HG03095 (cell line): Measurements from ENCODE around the gene ADD1.

ENCODE experiments used
- ATAC-seq: cut with Tn5 transposase; IDR thresholded peaks from one replicate; pipeline ENCODE4 v1.9.1; 2021; ENCODE audit warnings: moderate library complexity; ENCODE audit not compliant: unreplicated experiment

Gene ADD1

DNA sequence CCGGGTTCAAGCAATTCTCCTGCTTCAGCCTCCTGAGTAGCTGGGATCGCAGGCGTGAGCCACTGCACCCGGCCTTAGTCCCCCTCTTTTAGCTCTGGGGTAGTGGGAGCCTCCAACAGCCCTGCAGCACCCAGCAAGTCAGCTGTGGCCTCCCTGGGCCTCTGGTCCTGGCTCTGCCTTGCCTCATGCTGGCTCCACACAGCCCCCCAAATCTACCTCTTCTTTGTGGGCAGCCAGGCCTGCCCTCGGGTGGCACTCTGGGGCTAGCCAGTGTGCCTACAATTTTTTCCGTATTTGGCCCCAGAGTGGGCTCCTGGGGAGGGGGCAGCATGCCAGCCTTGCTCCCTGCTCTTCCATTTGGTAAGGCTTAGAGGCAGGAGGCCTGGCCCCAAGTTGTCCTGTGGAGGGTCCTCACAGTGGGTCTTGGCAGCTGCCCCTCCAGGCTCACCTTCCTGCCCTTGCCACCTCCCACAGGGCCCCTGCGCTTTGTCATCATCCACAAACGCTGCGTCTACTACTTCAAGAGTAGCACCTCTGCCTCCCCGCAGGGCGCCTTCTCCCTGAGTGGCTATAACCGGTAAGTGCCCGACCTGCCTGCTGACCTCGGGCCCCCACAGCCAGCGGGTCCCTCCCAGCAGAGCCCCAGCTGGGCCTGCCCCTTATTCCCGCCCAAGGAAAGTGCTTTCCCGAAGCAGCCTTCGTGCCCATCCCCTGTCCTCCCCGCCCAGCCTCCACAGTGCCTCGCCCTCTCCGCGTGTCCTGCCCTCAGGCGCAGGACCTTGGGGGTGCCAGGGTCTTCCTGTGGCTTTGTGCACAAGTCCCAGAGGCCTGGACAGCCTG is 21.0 kb upstream of the ADD1 start:
- no peak for ATAC-seq

DNA sequence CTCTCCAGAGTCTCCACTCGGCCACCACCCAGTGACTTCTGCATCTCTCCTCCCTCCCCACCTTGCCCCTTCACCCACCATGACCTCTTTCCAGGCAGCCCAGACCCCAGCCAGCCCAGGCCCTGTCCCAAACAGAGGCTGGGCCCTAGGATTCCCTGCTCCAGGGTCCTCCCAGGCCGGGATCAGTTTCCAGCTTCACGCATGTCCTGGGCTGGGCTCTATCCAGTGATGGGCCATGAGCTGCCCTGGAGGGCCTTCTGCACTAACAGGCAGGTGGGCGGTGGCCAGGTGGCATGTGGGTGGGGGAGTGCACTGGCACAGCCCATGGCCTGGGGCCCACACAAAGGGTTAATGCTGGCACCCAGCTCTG is 20.4 kb upstream of the ADD1 start:
- no peak for ATAC-seq

DNA sequence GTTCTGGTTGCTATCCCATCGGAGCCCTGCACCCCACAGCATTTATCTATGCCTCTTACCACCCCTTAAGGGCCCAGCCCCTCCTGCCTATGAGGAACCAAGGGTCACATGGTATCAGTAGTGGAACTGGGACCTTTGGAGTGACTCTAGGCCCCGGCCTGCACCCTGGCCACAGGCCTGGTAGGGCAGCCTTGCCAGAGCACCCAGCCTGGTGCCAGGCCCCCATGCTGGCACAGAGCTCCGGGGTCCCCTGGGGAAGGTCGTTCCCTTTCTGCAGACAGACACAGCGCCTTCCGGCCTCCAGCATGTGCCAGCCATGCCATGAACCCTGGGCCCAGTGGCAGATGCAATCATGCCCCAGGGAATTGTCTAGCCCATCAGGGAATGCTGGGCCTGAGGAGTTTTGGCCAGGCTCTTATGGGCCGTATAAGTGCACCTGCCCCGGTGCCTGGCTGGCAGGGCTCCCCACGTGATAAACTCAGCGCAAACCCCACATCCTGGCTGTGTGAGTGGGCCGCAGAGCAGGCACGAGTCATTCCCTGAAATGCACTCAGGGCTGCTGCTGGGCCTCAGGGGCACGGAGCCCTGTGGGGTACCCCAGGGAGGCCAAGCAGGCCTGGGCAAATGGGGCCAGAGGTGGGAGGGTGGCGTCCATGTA is 19.8 kb upstream of the ADD1 start:
- ATAC-seq, result no peak

DNA sequence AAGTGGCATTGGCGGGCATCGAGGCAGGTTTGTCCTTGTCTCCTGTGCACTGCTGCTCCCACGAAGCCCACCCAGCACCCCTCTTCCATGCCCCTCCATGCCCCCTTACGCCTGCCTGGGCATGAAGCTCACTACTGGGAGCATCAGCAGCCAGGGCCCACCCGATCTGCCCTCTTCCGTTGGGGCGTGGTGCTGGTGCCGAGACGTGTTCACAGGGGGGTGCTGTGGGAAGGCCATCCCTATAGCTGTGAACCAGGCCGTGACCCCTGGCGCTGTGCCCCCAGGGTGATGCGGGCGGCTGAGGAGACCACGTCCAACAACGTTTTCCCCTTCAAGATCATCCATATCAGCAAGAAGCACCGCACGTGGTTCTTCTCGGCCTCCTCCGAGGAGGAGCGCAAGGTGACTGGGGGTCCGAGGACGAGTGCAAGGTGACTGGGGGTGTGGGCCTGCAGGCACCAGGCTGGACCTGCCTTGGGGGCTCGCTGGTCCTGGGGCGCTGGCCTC is 19.3 kb upstream of the ADD1 start:
- ATAC-seq, result no peak

DNA sequence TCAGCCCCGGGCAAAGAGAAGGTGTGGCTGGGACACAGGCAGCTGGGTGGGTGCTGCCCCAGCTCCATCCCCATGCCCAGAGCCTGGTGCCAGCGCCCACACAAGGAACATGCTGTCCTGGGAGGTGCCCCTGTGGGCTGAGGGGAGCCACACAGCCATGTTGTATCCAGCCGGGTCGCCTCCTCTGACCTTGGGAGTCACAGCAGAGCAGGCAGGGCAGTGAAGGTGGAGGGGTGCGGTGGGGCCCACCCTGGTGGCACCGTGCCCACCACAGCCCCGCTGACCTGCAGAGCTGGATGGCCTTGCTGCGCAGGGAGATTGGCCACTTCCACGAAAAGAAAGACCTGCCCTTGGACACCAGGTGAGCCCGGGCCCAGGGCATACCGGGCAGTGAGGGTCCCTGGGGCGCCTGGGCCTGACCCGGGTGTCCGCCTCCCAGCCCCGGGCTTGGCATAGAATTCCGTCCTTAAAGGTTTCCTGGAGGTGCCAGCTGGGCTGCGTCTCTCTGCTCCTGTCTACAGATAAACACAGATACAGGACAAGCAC is 18.7 kb upstream of the ADD1 start:
- no peak for ATAC-seq

DNA sequence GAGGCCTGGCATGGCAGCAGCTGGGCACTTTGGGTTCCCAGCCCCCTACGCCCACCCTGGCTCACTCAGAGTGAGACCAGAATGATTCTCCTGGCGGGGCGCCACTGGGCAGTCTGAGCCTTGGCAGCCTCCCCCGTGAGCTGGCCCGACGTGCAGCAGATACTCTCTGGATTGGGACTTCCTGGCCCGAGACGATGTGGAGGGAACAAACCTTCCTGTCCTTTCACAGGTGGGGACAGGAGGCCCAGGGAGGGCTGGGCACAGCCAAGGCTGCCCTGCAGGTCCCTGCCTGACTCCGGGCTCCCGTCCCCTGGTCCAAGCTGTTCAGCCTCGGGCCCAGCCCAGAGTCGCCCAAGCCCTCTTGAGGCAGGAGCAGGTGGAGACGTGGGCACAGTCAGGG is 17.9 kb upstream of the ADD1 start:
- ATAC-seq, result no peak

DNA sequence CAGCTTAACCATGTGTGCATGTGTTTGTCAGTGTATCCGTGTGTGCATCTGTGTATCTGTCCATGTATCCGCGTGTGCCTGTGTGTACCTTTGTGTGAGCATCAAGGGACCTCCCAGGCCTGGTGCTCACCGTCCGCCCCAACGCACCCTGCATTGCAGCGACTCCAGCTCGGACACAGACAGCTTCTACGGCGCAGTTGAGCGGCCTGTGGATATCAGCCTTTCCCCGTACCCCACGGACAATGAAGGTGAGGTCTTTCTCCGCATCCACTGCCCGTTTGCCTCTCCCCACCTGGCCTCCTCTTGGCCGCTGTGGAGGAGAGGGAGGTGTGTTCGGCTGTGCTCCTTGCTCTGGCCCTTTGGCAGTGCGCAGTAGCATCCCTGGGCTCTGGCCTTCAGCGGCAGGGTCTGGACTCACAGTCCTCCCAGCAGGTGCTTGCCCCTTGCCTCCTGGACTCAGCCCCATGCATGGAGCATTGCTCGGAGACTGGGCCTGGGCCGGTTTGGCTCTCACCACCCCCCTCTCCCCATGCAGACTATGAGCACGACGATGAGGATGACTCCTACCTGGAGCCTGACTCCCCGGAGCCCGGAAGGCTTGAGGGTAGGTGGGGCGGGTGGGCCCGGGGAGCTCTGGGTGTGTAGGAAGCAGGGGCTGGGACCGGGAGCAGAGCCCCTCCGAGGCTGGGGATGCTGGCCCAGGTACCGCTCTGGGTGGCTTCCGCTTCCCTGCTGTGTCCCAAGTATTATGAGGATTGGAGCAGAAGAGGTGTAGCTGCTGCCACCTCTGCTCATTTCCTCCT is 16.4 kb upstream of the ADD1 start:
- ATAC-seq, result no peak

DNA sequence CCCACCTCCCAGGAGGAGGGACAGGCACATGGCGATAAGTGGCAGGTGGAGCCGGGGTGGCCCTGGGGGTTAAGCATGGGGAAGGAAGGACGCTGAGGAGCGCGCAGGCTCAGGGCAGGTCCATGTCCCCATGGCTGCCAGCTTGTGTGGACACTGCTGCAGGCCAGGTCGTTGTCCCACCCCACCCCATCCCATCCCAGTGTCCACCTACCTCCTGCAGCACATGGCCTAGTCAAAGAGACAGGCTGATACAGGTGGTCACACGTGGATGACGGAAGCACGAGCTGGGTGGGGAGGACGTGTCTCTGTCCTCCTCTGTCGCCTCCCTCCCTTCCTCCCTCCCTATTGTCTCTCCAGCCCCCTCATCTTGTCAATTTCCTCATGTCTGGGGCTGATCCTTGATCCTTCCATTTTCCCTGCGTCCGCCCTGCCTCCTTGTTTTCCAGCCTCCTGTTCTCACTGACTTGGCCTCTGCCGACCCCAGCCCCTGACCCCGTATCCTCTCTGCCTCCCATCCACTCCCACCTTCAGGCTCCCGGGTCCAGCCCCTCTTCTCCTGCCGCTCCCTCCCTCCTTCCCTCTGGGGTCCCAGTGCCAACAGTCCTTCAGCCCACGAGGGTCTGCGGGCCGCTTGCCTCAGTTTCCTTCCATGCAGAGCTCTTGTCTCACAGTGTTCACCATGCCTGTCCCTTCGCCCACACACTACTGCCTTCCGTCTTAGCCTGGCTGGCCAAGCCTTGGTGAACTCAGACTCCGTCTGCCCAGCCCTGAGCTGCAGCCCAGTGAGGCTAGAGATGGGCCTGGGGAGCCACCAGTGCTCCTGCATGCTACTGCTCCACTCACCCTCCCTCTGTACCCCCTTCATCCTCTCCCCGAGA is 15.5 kb upstream of the ADD1 start:
- ATAC-seq, result no peak

DNA sequence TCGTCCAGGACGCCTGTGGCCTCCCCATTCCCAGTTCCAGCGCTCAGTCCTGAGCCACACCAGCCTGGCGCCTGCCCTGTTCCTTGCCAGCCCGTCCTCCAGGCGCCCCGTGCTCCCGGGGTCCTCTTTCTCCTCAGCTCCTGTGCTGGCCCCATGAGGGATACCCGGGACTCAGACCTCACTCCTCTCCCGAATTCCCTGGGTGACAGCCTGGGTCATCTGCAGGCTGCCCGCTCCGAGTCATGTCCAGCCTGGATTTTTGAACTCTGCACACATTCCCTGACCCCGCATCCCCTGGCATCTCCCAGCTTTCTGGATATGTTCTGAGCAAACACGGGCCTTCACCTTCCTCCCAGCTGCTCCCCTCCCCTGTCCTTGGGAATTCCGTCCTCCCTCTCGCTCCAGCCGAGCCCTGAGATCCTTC is 14.9 kb upstream of the ADD1 start:
- no peak for ATAC-seq

DNA sequence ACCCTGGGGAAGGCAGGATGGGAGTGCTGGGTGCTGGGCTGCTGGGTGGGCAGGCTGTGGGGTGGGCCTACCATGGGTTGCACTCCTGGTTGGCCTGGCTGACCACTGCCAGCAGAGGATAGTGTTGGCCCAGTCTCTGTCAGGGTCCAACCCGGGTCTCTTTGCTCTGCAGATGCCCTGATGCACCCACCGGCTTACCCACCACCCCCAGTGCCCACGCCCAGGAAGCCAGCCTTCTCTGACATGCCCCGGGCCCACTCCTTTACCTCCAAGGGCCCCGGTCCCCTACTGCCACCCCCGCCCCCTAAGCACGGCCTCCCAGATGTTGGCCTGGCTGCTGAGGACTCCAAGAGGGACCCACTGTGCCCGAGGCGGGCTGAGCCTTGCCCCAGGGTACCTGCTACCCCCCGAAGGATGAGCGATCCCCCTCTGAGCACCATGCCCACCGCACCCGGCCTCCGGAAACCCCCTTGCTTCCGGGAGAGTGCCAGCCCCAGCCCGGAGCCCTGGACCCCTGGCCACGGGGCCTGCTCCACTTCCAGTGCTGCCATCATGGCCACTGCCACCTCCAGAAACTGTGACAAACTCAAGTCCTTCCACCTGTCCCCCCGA is 14.2 kb upstream of the ADD1 start:
- ATAC-seq, result no peak

DNA sequence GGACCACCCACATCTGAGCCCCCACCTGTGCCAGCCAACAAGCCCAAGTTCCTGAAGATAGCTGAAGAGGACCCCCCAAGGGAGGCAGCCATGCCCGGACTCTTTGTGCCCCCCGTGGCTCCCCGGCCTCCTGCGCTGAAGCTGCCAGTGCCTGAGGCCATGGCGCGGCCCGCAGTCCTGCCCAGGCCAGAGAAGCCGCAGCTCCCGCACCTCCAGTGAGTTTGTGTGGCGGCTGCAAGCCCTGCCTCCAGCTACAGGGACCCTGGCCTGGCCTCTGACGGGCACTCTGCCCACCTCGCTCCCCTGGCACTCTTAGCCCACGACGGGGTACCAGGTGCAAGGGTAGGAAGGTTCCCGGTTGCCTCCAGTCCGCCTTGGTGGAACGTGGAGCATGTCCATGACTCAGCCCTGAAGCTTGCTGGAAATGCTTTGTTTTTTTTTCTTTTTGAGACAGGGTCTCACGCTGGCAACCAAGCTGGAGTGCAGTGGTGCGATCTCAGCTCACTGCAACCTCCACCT is 13.7 kb upstream of the ADD1 start:
- no peak for ATAC-seq

DNA sequence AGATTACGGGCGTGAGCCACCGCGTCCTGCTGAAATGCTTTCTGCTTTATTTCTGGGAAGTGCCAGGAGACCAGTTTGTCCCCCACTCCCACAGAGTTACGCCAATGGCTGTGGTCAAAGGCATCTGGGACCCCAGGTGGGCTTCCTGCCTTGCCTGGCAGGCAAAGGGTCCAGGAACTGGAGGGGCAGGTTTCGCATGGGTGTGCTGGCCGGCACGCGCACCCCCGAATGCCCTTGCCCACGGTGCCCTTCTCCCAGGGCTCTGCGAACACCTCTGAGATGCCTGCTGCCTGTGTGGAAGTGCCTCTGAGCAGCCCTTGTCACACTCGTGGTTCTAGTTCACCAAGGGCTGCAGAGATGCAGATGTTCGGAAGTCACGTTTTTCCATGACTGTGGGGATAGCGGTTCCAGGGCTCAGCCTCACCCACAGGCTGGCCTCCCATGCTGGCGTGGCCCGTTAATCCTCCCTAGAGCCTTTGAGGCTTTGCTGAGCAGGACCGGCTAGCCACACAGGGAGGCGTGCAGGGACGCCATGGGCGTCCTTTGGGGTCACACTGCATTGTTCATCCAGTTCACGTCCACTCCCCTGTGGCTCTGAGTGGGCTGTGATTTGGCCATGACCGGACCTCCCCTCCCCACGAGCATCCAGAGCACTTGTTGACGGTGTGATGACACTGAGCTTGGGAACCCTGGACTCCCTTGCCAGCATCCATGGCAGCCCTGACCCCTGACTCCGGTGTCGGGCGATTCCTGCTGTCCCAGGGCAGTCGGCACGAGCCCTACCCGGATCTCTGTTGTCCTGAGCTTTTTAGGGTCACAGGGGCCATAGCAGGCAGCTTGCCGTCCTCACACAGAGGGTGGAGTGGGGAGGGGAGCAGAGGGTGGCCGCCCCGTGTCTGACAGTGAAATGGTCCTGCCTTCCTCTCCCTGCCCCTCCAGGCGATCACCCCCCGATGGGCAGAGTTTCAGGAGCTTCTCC is 12.7 kb upstream of the ADD1 start:
- no peak for ATAC-seq

DNA sequence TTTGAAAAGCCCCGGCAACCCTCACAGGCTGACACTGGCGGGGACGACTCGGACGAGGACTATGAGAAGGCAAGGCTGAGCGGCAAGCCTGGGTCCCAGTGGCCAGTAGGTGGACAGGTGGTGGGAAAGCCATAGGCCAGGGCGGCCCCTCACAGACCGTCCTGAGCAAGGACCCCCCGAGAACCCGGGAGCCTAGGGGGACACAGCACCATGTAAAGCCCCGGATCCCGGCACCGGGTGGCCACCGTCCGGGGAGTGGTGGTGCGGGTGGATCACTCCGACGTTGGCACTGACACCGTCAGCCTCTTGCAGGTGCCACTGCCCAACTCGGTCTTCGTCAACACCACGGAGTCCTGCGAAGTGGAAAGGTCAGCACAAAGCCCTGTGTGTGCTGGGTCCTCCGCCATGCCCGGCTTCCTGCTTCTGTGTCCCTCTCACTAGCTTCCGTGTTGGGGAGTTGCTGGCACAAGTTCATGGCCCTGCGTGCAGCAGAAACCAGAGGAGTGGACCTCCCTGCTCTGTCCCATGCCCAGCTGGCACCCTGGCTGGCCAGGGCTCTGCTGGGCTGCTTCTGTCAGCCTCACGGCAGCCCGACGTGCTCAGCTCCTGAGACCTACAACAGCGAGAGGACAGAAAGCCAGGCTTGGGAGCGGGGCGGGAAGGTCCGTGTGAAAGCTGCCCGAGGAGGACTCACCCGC is 11.9 kb upstream of the ADD1 start:
- ATAC-seq, result no peak

DNA sequence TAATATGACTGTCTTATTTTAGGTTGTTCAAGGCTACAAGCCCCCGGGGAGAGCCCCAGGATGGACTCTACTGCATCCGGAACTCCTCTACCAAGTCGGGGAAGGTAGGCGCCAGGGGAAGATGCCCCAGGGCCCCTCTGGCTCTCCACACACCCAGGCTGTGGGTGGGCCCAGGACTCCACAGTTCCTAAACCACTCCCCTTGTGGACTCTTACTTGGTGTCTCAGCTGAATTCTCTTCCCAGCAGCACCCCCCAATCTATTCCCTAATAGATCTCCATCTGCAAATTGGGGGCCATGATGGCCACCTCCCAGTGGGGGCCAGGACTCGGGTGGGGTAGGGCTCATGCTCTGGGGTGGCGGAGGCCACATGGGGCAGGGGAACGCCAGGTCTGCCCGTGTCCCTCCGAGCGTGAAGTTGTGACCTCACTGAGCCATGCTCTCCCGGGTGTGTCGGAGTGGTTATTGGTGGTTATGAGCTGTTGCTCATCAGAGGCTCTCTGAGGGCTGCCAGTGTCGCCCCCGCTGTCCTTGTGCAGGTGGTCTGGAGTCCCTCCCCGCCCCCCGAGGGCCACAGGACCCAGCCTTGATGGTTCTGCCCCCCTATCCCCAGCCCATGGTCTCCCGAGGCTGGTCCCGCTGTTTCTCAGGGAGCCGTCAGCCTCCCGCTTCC is 11.2 kb upstream of the ADD1 start:
- no peak for ATAC-seq

DNA sequence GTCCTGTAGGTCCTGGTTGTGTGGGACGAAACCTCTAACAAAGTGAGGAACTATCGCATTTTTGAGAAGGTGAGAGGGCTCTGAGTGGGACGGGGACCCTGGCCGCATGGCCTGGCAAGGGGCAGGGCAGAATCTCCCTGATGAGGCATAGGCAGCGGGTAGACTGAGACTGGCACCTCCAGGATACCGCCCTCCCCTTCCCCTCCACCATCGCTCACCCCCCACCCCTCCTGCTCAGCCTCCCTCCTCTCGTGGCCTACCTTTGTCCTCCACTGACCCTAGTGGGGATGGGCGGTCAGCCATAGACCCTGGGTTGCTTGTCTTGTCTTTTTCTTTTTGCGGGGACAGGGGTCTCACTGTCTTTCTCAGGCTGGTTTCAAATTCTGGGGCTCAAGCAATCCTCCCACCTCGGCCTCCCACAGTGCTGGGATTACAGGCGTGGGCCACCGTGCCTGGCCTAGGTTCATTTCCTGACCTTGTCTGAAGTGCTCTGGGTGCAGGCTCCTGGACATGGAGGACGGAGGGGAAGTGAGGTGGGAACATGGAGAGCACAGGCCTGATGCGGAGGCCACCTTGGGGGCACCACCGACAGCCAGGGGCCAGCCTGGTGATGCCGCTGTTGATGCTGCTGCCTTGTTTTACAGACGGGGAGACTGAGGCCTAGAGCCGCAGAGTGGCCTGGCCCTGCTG is 10.5 kb upstream of the ADD1 start:
- ATAC-seq, result no peak

DNA sequence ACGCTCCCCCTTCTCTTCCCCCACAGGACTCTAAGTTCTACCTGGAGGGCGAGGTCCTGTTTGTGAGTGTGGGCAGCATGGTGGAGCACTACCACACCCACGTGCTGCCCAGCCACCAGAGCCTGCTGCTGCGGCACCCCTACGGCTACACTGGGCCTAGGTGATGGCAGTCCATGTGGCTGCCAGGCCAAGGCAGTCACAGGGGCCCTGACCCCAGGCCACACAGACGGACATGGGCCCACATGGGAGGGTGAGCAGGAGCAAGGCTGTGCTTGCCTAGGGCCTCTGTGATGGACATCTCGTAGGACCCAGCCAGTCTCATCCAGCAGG is 10.0 kb upstream of the ADD1 start:
- no peak for ATAC-seq
